Activated CD4-positive, alpha-beta T cell treated with anti-CD3 and anti-CD28 coated beads, Interleukin-2, amount 10 ng/mL, durations not matched to agents 24 days and 14 days (primary cell): ENCODE results near the gene CYP11A1. TPM values are rescaled to one million over a fixed set of nuclear protein-coding genes. Genes with fewer than 3 reads are reported as not detected.
A peak's percentile ranks its signal among the peaks of the same experiment; 100 is the strongest.
"Not testable (repeated sequence)": the region's sequence is repeated elsewhere in the genome, so short reads cannot be mapped to it uniquely, and the experiment has no call there.

ENCODE experiments used
- DNase-seq: peaks from one replicate; pipeline ENCODE4 v3.0.0; 2022
- H3K27ac Mint-ChIP-seq: one replicate; pipeline ENCODE4 v1.8.0; 2022; ENCODE audit warnings: mild to moderate bottlenecking, mixed read lengths
- H3K27me3 Mint-ChIP-seq: one replicate; pipeline ENCODE4 v1.8.0; 2022; ENCODE audit warnings: mixed read lengths
- H3K36me3 Mint-ChIP-seq: one replicate; pipeline ENCODE4 v1.8.0; 2022; ENCODE audit warnings: low read depth, mild to moderate bottlenecking, mixed read lengths
- H3K4me1 Mint-ChIP-seq: one replicate; pipeline ENCODE4 v1.8.0; 2021; ENCODE audit warnings: mixed read lengths
- H3K4me3 Mint-ChIP-seq: one replicate; pipeline ENCODE4 v1.8.0; 2022; ENCODE audit warnings: mild to moderate bottlenecking, moderate library complexity, mixed read lengths
- H3K9me3 Mint-ChIP-seq: one replicate; pipeline ENCODE4 v1.8.0; 2021; ENCODE audit warnings: mixed read lengths
- intact Hi-C: fragments of 100-400 bp; cut with micrococcal nuclease; formaldehyde crosslinking; loops from one replicate; pipeline ENCODE4 v1.15.1; 2023
- total RNA-seq: library from RNA; stranded (reverse); gene quantifications from 2 replicates; pipeline ENCODE4 v1.2.3, GENCODE V29; 2022

Gene CYP11A1
- total RNA-seq, 1 donor from 2014 or later: not detected

GRCh38 chr15:74396445-74397238 is 29.2 kb upstream of the CYP11A1 start:
- no peak for DNase-seq
- peaks cover 90% of the 10 kb centered on the region for H3K4me1 Mint-ChIP-seq
- H3K4me3 Mint-ChIP-seq: peak overlapping the region; percentile 66
- no peaks in the 10 kb centered on the region for H3K9me3 Mint-ChIP-seq
- no peaks in the 10 kb centered on the region for H3K27me3 Mint-ChIP-seq
- intact Hi-C loops: loop anchor here (1.0 to 2.0 kb wide), 2 partner anchors 12 to 64 kb away; partner anchors contain the start of gene UBL7
- peaks cover 8% of the 10 kb centered on the region for H3K36me3 Mint-ChIP-seq
- peak overlapping the region; percentile 97 for H3K27ac Mint-ChIP-seq

- Mint-ChIP-seq H3K4me1 (peaks cover 89% of the 10 kb centered on the region), H3K36me3 (peaks cover 8% of the 10 kb centered on the region), H3K4me3 (peak overlapping the region; percentile 66), H3K27me3 (no peaks in the 10 kb centered on the region), H3K9me3 (no peaks in the 10 kb centered on the region), H3K27ac (peak overlapping the region; percentile 97)
- no peak for DNase-seq
- intact Hi-C loops: loop anchor here (1.0 to 2.0 kb wide), 2 partner anchors 12 to 65 kb away; partner anchors contain the start of gene UBL7
Measured at GRCh38 chr15:74396146-74396438, 28.6 kb upstream of the CYP11A1 start.

- Mint-ChIP-seq H3K27ac (peak overlapping the region; percentile 97), H3K27me3 (no peaks in the 10 kb centered on the region), H3K36me3 (peaks cover 8% of the 10 kb centered on the region), H3K4me1 (peaks cover 89% of the 10 kb centered on the region), H3K9me3 (no peaks in the 10 kb centered on the region), H3K4me3 (no peak overlapping the region)
- DNase-seq: no peak
- intact Hi-C loops: loop anchor here (1.0 to 2.0 kb wide), 2 partner anchors 11 to 65 kb away; partner anchors contain the start of gene UBL7
Measured at GRCh38 chr15:74395319-74396145, 28.1 kb upstream of the CYP11A1 start.

- H3K36me3 Mint-ChIP-seq: peaks cover 8% of the 10 kb centered on the region
- intact Hi-C loops: no loop called here
- H3K27me3 Mint-ChIP-seq: no peaks in the 10 kb centered on the region
- H3K4me3 Mint-ChIP-seq: no peak overlapping the region
- H3K27ac Mint-ChIP-seq: peak overlapping the region; percentile 82
- no peak for DNase-seq
- H3K4me1 Mint-ChIP-seq: peaks cover 82% of the 10 kb centered on the region
- no peaks in the 10 kb centered on the region for H3K9me3 Mint-ChIP-seq
Measured at GRCh38 chr15:74394090-74394846, 26.8 kb upstream of the CYP11A1 start.

GRCh38 chr15:74393423-74393822 is 26.0 kb upstream of the CYP11A1 start:
- intact Hi-C loops: no loop called here
- H3K36me3 Mint-ChIP-seq: peaks cover 8% of the 10 kb centered on the region
- no peak overlapping the region for H3K4me3 Mint-ChIP-seq
- H3K4me1 Mint-ChIP-seq: peaks cover 79% of the 10 kb centered on the region
- peak overlapping the region; percentile 82 for H3K27ac Mint-ChIP-seq
- no peaks in the 10 kb centered on the region for H3K27me3 Mint-ChIP-seq
- H3K9me3 Mint-ChIP-seq: no peaks in the 10 kb centered on the region
- DNase-seq: no peak

GRCh38 chr15:74392902-74393301 is 25.5 kb upstream of the CYP11A1 start:
- intact Hi-C loops: no loop called here
- peak overlapping the region; percentile 57 for H3K4me3 Mint-ChIP-seq
- H3K36me3 Mint-ChIP-seq: peaks cover 7% of the 10 kb centered on the region
- no peaks in the 10 kb centered on the region for H3K9me3 Mint-ChIP-seq
- peaks cover 74% of the 10 kb centered on the region for H3K4me1 Mint-ChIP-seq
- H3K27me3 Mint-ChIP-seq: no peaks in the 10 kb centered on the region
- H3K27ac Mint-ChIP-seq: peak overlapping the region; percentile 82
- no peak for DNase-seq

GRCh38 chr15:74392451-74392830 is 25.0 kb upstream of the CYP11A1 start:
- peaks cover 69% of the 10 kb centered on the region for H3K4me1 Mint-ChIP-seq
- no peak for DNase-seq
- H3K27me3 Mint-ChIP-seq: no peaks in the 10 kb centered on the region
- H3K9me3 Mint-ChIP-seq: no peaks in the 10 kb centered on the region
- intact Hi-C loops: no loop called here
- peak overlapping the region; percentile 82 for H3K27ac Mint-ChIP-seq
- H3K36me3 Mint-ChIP-seq: peaks cover 6% of the 10 kb centered on the region
- H3K4me3 Mint-ChIP-seq: peak overlapping the region; percentile 57

GRCh38 chr15:74391582-74392450 is 24.4 kb upstream of the CYP11A1 start:
- Mint-ChIP-seq H3K27me3 (no peaks in the 10 kb centered on the region), H3K36me3 (peaks cover 6% of the 10 kb centered on the region), H3K4me3 (peak overlapping the region; percentile 57), H3K9me3 (no peaks in the 10 kb centered on the region), H3K4me1 (peaks cover 65% of the 10 kb centered on the region), H3K27ac (peak overlapping the region; percentile 82)
- DNase-seq: no peak
- intact Hi-C loops: no loop called here

- intact Hi-C loops: no loop called here
- H3K36me3 Mint-ChIP-seq: peaks cover 3% of the 10 kb centered on the region
- peak overlapping the region; percentile 27 for H3K4me3 Mint-ChIP-seq
- no peak for DNase-seq
- peaks cover 60% of the 10 kb centered on the region for H3K4me1 Mint-ChIP-seq
- H3K9me3 Mint-ChIP-seq: no peaks in the 10 kb centered on the region
- no peaks in the 10 kb centered on the region for H3K27me3 Mint-ChIP-seq
- peak overlapping the region; percentile 82 for H3K27ac Mint-ChIP-seq
Measured at GRCh38 chr15:74390647-74391288, 23.3 kb upstream of the CYP11A1 start.

GRCh38 chr15:74390049-74390646 is 22.7 kb upstream of the CYP11A1 start:
- Mint-ChIP-seq H3K4me3 (peak overlapping the region; percentile 27), H3K4me1 (peaks cover 58% of the 10 kb centered on the region), H3K27ac (peak overlapping the region; percentile 82)
- H3K9me3 Mint-ChIP-seq, H3K27me3 Mint-ChIP-seq, DNase-seq, intact Hi-C loops, H3K36me3 Mint-ChIP-seq: not testable (repeated sequence)

GRCh38 chr15:74389241-74390048 is 22.0 kb upstream of the CYP11A1 start:
- Mint-ChIP-seq H3K4me1 (peaks cover 59% of the 10 kb centered on the region), H3K4me3 (no peak overlapping the region), H3K27me3 (no peaks in the 10 kb centered on the region), H3K9me3 (no peaks in the 10 kb centered on the region), H3K36me3 (peaks cover 3% of the 10 kb centered on the region), H3K27ac (peak overlapping the region; percentile 66)
- intact Hi-C loops: no loop called here
- DNase-seq: no peak
